SK-N-MC (cell line): ENCODE data around the gene ESPN.

ENCODE experiments used
- EZH2 ChIP-seq: fragments of 200-600 bp; sonication (generic); IDR thresholded peaks from one replicate; pipeline ENCODE4 v1.6.1; 2017; ENCODE audit warnings: antibody characterized with exemption
- FOXP2 ChIP-seq: optimal IDR thresholded peaks from 2 replicates; pipeline ENCODE3; 2011; ENCODE audit warnings: mild to moderate bottlenecking, moderate library complexity; ENCODE audit not compliant: insufficient read depth; ENCODE audit errors: extremely low read length, control extremely low read depth
- POLR2AphosphoS5 ChIP-seq: IDR thresholded peaks from 2 replicates; pipeline ENCODE4 v1.6.1; 2012; ENCODE audit warnings: mild to moderate bottlenecking, low read depth, low read length, borderline replicate concordance

- no peak for TF ChIP-seq POLR2AphosphoS5
- no peak for TF ChIP-seq EZH2
- TF ChIP-seq FOXP2: no peak
Observed at GRCh38 chr1:6466751-6467150, 42.2 kb downstream of the ESPN start.
